COLO668 (cell line): ENCODE measurements around the gene JMJD1C.

Experiments used
- DNase-seq: peaks from one replicate; lab custom pipeline; 2025; ENCODE audit not compliant: unreplicated experiment; lab: John Stamatoyannopoulos, UW

Gene JMJD1C

DNA sequence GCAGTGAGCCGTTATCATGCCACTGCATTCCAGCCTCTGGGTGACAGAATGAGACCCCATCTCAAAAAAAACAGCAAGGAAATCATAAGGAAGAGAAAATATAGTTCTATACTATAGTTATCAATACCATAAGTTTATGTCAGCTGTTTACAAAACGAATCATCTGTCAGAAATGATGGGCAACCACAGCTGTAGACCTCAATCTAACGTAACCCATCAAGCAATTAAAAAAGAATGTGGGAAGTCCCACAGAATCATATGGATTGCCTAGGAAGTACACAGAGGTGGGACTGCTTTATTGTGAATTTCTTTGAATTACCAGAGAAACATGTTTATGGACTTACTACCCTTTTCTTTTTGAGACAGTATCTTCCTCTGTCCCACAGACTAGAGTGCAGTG, 325.7 kb downstream of the JMJD1C start:
- no peak for DNase-seq

DNA sequence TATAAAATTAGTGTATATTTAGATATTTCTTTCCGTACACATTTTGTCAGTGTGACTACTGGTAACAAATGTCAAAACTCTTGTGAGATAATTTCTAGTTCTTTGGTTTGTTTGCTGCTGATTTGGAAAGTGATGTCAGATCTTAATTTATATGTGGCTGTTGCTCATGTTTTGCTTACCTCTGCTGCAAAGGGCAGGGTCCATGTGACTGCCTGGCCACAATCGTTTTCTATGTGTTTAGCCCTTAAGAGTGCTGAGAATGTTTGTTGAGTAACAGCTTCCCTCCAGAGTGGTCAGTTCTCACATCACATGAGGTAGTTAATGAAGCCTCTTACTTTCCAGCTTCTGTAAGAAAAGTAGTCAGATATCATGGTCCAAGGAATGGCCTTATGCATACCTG, 328.5 kb downstream of the JMJD1C start:
- no peak for DNase-seq

DNA sequence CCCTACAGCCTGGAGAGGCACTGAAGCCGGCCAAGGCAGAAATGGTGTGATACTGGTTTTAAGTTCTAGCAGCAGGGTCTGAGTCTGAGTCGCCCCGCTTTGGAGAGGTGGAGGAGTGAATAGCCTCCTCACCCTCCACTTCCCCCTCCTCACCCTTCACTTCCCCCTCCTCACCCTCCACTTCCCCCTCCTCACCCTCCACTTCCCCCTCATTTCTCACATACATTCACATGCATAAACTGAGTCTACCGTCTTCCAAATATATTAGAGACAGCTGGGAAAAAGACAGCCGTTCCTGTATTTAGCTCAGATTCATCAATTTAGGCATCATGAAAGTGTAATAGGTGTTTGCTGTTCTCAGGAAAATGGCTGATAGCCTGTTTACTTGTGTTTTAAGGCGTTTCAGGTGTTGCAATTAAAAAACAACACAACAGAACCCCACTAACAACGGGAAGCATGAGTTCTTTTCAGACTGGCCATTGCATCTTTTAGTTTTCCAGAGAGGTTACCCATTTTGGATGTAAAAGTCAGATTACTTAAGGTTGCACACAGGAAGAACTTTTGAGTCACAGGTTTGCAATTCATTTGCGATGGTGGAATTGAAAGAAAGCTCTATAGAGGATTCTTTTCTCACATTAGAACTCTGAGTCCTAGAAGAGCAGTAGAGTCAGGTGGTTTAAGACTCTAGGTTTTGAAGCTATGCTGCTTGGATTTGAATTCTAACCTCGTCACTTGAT, 331.8 kb downstream of the JMJD1C start:
- no peak for DNase-seq

DNA sequence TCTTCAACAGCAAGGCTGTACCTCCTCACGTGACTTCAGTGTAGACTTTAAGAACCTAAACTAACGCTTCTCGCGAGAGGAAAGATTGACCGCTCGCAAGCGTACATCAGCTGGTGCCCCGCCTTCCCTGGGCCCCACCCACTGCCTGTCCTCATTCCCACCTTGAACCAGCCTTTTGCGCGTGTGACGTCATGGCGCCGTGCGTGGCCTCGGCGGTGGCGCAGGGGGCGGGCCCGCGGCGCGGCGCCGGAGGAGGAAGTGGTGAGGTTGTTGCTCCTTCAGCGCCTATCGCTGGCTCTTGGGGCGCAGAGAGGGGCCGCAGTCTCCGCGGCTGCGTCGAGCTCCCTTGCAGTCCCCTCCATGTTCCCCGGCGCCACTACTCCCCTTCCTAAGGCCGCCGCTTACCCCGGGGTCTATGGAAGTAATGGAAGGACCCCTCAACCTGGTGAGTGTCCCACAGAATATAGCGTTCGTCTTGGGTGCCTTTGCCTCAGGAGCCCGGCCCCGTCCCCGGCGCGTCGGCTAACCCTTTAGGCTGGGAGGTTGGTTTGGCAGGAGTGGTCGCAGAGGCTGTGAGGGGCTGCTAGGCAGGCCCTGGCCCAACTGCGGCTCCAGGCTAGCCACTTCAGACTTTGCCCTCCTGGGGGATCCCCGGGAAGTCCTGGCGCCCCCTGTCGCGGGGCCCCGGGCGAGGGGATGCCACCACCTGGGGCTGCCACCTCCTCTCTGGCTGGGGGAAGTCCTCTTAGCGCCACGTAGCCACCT, 332.5 kb downstream of the JMJD1C start, which contains the start of gene NRBF2:
NRBF2 (plus strand) TSS at position 273 of the 765 bp plus-strand sequence; CDS start at position 416, 143 bp downstream.
- peak; percentile 93 for DNase-seq

DNA sequence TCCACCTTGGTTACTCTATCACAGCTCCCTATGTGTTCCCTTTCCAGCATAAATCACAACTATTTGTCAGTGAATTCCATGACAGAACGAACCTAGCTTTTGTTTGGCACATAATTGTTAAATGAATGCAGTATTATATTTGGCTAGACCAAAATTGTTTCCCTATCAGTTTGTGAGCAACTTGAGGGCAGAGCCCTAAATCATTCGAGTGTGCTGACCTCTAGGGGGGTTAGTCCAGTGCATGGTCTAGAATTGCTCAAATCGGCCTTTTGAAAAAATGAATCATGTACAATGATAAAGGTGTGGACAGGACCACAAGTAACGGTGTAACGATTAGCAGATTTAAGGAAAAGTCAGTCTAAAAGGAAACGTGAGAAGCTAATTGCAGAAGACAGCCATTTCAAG, 333.1 kb downstream of the JMJD1C start:
- DNase-seq: no peak

DNA sequence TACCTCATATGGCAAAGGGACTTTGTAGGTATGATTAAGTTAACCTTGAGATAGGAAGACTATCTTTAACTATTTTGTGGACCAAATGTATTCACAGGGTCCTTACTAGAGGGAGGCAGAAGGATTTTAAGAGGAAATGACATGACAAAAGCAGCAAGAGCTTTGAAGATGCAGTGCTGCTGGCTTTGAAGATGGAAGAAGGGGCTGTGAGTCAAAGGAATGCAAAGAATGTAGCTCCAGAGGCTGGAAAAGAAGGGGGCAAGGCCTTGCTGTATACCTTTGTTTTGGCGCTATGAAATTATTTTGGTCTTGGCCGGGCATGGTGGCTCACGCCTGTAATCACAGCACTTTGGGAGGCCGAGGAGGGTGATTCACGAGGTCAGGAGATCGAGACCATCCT, 335.9 kb downstream of the JMJD1C start:
- no peak for DNase-seq

DNA sequence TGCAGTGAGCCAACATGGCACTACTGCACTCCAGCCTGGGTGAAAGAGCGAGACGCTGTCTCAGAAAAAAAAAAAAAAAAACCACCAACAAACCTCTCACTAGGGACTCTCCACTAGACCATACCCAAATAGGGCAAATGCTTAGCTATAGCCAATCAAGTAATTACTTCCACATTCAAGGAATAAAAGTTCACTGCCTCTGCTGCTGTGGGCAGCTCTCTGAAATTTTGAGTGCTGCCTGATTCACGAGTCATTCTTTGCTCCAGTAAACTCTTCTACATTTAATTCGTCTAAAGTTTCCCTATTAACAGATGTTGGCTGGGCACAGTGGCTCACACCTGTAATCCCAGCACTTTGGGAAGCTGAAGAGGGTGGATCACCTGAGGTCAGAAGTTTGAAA, 337.3 kb downstream of the JMJD1C start:
- DNase-seq: no peak

DNA sequence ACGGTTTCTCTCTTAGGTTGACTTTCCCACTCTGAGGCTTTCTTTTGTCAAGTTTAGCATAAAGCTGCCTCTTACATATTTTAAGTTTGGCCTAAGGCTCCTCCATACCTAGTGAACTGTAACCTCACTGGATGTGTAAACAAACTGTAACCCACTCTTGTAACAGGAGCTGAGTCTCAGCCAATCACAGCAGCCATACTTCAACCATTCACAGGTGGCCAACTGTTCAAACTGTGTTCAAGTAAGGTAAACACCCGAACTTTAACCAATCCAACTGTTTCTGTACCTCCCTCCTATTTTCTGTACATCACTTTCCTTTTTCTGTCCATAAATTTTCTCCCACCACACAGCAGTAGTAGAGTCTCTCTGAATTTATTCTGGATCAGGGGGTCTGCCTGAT, 340.3 kb downstream of the JMJD1C start:
- DNase-seq: no peak

DNA sequence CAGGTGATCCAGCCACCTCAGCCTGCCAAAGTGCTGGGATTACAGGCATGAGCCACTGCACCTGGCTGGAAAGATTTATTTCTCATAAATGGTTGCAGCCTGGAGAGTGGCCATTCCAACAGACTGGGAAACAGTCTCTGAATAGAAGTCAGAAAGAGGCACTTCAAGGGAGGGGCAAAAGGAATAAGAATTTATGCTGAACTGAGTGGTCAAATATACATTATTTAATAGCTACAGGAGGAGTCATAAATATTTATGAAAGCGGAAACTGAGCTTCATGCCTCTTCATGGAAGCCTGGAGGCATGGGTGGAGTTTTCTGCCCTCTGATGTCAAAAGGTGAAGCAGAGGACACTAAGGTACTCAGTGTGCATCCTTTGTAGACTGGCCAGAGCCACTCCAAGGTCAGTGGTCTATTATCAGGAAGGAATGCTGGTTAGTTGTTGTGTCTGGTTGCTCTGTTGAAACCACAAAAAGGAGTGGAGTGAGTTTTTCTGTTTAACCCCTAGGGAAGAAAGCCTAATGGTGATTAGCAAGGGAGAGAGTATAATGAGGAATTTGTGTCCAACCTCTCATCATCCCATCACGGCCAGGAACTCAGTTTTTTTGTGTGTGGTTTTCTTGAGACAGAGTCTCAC, 341.9 kb downstream of the JMJD1C start:
- no peak for DNase-seq

DNA sequence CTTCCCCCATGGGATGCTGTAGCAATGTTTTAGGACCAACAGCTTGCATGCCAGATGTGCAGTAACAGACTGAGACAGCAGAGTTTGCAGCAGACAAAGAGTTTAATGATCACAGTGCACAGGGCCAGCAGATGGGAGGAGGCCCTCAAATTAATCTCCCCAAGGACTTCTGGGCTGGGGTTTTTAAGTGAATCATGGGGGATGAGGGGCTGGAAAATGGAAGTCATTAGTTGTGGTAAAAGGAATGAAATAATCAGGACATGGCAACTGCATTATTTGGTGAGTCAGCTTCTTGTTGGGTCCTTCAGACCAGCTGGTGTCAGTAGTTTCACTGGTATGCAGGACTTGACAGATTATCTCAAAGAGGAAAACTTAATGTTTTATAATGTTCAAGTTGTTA, 345.2 kb downstream of the JMJD1C start:
- DNase-seq: no peak

DNA sequence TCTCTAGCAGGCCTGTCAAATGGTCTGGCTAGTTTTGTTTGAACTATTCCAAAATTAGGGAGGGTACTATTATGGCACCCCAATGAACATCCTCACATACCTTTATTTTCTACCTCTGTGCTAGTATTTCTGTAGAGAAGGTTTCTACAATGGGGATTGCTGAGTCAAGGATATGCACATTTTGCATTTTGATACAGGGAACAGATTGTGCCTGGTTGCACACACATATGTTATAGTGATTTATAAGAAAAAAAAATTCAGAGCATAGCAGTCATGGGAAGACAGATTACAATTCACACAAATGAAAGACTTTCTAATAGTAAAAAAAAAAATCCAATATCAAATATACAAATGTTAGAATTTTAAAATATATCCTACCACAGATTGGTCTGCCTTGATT, 346.7 kb downstream of the JMJD1C start:
- no peak for DNase-seq
